ENCODE measurements around the gene HDAC11. TPM values are rescaled to one million over a fixed set of nuclear protein-coding genes. Genes with fewer than 3 reads are reported as not detected.

HDAC11 gene
- polyA plus RNA-seq, 1 experiment, result 7.1 TPM

DNA sequence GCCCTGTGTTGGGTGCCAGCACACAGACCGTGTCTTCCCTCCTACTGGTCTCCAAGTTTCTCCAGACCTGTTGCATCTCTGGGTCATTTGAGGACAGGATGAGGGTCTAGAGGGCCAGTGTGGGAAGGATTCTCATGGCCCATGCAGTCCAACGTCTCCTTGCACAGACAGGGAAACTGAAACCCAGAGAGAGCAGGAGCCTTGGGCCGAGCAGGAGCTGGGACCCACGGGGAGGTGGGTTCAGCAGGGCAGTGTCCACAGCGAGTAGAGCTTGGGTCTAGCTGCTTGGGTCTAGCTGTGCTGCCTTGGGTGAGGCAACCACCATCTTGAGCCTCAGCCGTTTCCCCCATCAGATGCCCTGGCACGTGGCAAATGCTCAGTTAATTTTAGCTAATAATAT is 32.3 kb downstream of the HDAC11 start:
- TF ChIP-seq, protein P1, sequence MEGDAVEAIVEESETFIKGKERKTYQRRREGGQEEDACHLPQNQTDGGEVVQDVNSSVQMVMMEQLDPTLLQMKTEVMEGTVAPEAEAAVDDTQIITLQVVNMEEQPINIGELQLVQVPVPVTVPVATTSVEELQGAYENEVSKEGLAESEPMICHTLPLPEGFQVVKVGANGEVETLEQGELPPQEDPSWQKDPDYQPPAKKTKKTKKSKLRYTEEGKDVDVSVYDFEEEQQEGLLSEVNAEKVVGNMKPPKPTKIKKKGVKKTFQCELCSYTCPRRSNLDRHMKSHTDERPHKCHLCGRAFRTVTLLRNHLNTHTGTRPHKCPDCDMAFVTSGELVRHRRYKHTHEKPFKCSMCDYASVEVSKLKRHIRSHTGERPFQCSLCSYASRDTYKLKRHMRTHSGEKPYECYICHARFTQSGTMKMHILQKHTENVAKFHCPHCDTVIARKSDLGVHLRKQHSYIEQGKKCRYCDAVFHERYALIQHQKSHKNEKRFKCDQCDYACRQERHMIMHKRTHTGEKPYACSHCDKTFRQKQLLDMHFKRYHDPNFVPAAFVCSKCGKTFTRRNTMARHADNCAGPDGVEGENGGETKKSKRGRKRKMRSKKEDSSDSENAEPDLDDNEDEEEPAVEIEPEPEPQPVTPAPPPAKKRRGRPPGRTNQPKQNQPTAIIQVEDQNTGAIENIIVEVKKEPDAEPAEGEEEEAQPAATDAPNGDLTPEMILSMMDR (IDR thresholded peaks at IDR 0.05; ENCODE audit: low read depth, low read length), result no peak
- DNase-seq (ENCODE audit: low read depth, low spot score), result no peak
- POLR2A ChIA-PET, result no interaction called here
- H3K4me3 ChIP-seq (ENCODE audit: low read depth, low read length), result no peak overlapping the region
- H3K27me3 ChIP-seq (ENCODE audit: control insufficient read depth, insufficient read depth, low read length), result peaks cover 9% of the 10 kb centered on the region
- H3K9me3 ChIP-seq (ENCODE audit: control insufficient read depth, insufficient read depth, low read length), result no peaks in the 10 kb centered on the region; the same call in 1 of the 2 replicates
- CTCF ChIA-PET, result interaction anchor here (0.9 kb wide), 1 partner anchor 145 kb away, joined by 3 read pairs; no protein-coding TSS in a partner anchor
- no peak overlapping the region for H3K27ac ChIP-seq (ENCODE audit: low read depth, low read length)

GRCh38 chr3:13513051-13513912 is 33.2 kb downstream of the HDAC11 start:
- Histone ChIP-seq H3K27me3 (ENCODE audit: control insufficient read depth, insufficient read depth, low read length) (peaks cover 9% of the 10 kb centered on the region), H3K4me3 (ENCODE audit: low read depth, low read length) (no peak overlapping the region), H3K27ac (ENCODE audit: low read depth, low read length) (peak overlapping the region; percentile 2), H3K9me3 (ENCODE audit: control insufficient read depth, insufficient read depth, low read length) (no peaks in the 10 kb centered on the region)
- CTCF ChIA-PET, result interaction anchor here (1.2 to 3.3 kb wide), 4 partner anchors 12 to 144 kb away, joined by 3 to 23 read pairs (median 6); no protein-coding TSS in a partner anchor
- TF ChIP-seq, protein P1 (IDR thresholded peaks at IDR 0.05; ENCODE audit: low read depth, low read length), result no peak
- DNase-seq (ENCODE audit: low read depth, low spot score), result no peak
- POLR2A ChIA-PET, result no interaction called here

GRCh38 chr3:13513913-13514517 is 33.9 kb downstream of the HDAC11 start:
- Histone ChIP-seq H3K27ac (ENCODE audit: low read depth, low read length) (no peak overlapping the region), H3K9me3 (ENCODE audit: control insufficient read depth, insufficient read depth, low read length) (no peaks in the 10 kb centered on the region), H3K27me3 (ENCODE audit: control insufficient read depth, insufficient read depth, low read length) (peaks cover 9% of the 10 kb centered on the region), H3K4me3 (ENCODE audit: low read depth, low read length) (no peak overlapping the region)
- TF ChIP-seq, protein P1 (IDR thresholded peaks at IDR 0.05; ENCODE audit: low read depth, low read length), result no peak
- no peak for DNase-seq (ENCODE audit: low read depth, low spot score)
- ChIA-PET CTCF (interaction anchor here (1.2 to 3.3 kb wide), 5 partner anchors 11 to 143 kb away, joined by 3 to 23 read pairs (median 7); no protein-coding TSS in a partner anchor), POLR2A (no interaction called here)

GRCh38 chr3:13514639-13515435 is 34.7 kb downstream of the HDAC11 start:
- TF ChIP-seq, protein P1 (IDR thresholded peaks at IDR 0.05; ENCODE audit: low read depth, low read length), result no peak
- Histone ChIP-seq H3K4me3 (ENCODE audit: low read depth, low read length) (no peak overlapping the region), H3K27ac (ENCODE audit: low read depth, low read length) (no peak overlapping the region), H3K9me3 (ENCODE audit: control insufficient read depth, insufficient read depth, low read length) (no peaks in the 10 kb centered on the region), H3K27me3 (ENCODE audit: control insufficient read depth, insufficient read depth, low read length) (peaks cover 9% of the 10 kb centered on the region)
- ChIA-PET CTCF (interaction anchor here (1.0 to 3.3 kb wide), 7 partner anchors 10 to 422 kb away, joined by 3 to 23 read pairs (median 5); no protein-coding TSS in a partner anchor), POLR2A (no interaction called here)
- no peak for DNase-seq (ENCODE audit: low read depth, low spot score)
